GM18505 (cell line): ENCODE measurements around the gene CAPN10.

Experiments used
- ATAC-seq: cut with Tn5 transposase; IDR thresholded peaks from one replicate; pipeline ENCODE4 v1.9.1; 2021; ENCODE audit not compliant: unreplicated experiment
- POLR2A ChIP-seq: IDR thresholded peaks from 4 replicates; pipeline ENCODE4 v1.6.1; 2011; ENCODE audit warnings: borderline replicate concordance; ENCODE audit not compliant: insufficient read depth, insufficient read length; ENCODE audit errors: extremely low read depth

Gene CAPN10

DNA sequence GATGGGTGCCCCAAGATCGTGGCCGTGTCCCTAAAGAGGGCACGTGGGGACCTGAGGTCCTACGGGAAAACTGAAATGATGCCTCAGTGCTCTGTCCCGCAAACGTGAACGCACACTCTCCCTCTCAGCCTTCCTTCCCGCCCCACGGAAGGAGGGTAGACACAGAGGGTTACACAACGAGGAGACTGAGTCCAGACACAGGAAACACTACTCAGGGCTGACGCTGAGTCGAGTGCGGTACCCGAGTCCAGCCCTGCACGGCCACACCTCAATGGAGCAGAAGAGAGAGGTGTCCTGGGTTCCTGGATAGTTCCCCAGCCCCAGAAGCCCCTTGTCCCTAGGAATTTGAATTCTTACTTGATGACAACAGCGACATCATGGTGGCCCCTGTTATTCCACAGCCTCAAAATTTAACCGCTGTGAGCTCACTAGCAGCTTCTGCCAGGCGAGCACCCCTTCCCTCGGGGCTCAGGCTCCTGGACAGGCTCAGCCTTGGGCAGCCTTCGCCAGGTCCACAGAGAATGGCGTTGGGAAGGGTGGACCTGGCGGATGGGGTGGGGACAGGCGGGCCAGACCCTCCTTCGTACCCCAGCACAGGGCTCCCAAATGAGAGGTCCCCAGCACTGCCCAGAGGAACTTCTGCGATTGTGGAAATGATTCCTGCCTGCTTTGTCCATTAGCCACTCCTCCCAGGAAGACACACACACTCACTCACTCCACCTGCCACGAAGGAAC, 19.2 kb upstream of the CAPN10 start:
- TF ChIP-seq POLR2A: peak; percentile 10
- ATAC-seq: no peak

DNA sequence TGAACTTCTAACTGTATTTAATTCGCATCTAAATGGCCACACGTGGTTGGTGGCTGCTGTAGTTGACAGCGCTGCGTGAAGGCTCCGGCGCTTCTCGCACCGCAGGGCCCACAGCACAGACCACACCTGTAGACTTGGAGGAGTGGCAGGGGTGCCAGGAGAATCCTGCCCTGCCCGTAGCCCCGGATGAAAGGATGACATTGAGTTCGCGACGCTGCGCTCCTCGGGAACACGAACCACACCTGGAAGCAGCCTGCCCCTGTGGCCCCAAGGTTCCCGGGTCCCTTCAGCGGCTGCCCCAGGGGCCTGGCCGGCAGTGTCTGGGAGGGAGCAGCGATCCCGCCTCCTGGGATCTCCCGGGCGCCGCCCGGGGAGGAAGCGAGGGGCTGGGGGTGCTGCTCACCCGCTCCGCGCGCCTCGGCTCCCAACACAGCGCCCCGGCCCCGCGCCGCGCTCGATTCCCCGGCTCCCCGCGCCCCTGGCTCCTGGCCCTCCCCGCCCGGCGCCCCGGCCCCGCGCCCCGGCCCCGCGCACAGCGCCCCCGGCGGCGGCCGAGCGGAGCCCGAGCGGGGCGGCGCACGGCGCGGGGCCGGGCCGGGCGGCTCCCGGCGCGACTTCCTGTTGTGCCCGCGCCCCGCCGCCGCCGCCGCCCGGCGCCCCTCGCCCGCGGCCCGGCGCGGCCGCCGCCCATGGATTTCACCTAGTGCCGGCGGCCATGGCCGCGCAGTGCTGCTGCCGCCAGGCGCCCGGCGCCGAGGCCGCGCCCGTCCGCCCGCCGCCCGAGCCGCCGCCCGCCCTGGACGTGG, 18.5 kb upstream of the CAPN10 start, which contains the start of gene RNPEPL1:
RNPEPL1 (plus strand) TSS at position 613 of the 806 bp plus-strand sequence; CDS start at position 716, 103 bp downstream.
- TF ChIP-seq POLR2A: peak; percentile 42
- ATAC-seq: peak; percentile 31

DNA sequence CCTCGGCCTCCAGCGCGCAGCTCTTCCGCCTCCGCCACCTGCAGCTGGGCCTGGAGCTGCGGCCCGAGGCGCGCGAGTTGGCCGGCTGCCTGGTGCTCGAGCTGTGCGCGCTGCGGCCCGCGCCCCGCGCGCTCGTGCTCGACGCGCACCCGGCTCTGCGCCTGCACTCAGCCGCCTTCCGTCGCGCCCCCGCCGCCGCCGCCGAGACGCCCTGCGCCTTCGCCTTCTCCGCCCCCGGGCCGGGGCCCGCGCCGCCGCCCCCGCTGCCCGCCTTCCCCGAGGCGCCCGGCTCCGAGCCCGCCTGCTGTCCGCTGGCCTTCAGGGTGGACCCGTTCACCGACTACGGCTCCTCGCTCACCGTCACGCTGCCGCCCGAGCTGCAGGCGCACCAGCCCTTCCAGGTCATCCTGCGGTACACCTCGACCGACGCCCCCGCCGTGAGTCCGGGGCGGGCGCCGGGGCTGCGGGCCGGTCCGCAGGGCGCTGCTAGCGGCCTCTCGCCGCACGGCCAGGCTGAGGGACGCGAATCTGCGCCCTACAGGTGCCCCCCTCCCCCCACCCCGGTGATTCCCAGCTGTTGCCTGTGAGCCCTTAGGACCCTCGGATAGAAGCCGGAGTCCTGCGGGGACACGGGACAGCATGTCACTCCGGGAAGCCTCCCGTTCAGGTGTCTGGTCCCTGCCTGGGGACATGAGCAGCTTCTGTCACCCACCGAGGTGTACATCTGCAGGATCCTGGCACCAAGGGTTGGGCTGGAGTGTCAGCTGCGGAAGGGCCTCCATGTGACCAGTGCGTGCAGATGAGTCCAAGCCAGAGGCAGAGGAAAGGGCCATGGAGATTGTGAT, 17.6 kb upstream of the CAPN10 start:
- peak; percentile 18 for ATAC-seq
- peak; percentile 60 for TF ChIP-seq POLR2A

DNA sequence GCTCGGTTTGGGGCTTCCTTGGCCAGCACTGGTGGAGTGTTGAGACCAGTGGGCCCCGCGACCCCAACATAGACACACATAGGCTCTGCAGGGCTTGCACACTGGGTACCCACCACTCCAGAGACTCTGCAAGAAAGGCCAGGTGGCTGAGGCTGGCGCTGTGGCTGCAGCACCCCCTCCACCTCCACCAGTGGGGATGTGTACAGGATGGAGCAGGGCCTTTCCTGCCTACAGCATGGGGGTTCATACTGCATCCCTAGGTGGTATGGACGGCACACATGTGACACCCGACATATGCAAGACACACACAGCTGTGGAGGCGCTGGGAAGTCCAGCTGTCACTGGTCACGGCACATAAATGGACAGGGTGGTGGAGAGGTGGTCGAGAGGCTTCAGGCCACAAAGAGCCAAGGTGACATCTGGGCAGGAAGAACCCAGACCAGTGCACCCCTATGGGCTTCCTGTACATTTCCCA, 17.0 kb upstream of the CAPN10 start:
- ATAC-seq: no peak
- peak; percentile 28 for TF ChIP-seq POLR2A

DNA sequence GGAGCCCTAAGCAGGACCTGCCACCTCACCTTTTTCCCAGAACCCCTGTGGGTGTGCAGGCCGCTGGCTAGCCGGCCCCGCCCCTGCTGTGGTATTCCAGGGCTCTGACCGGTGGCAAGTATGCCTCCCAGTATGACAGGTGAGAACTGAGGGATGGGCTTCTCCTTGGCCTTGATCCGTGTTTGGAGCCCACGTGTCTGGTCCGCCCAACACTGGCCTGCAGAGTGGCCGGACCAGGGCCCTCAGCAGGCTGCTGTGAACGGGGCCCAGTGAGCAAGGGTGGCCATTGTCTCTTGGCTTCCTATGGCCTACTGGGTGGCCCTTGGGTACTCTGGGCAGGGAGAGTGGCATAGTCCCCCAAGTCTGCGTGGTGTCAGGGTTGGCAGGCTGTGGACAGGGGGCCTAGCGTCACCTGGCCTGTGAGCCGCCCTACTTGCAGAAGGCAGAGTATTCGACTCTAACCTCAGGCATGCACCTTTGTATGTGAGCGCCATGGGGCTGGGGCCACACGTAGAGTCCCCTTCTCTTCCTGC, 16.5 kb upstream of the CAPN10 start:
- no peak for ATAC-seq
- peak; percentile 2 for TF ChIP-seq POLR2A

DNA sequence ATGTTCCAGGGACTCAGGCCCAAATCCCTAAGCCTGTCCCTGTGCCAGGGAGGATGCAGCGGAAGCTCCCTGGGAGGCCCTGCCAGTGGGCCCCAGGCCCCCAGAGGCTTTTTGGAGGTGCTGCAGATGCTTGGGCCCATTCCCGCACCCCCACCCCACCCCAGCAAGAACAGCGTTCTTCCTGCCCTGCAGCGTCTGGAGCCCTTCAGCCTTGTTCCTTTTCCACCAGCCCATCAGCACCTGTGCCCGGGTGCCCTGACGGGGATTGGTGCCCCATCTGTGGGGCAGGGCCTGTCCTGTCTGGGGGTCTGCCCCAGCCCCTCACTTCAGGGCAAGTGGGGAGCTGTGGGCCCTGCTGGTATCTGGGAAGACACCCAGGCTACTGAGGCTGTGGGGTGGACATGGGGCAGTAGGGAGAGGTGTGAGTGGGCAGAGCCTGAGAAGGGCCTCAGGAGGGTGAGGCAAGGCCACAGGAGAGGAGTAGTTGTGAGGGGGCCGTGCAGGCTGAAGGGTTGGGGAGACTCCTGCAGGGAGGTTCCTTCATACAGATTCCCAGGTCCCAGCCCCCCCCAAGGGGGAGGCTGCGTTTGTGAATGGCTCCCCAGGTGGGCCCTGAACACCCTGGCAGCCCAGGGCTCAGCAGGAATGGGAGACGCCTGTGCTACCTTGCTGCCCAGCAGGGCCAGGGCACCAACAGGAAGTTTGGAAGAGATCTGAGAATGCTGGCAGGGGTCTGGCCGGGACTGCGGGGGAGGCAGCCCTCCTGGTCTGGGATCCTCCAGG, 15.8 kb upstream of the CAPN10 start:
- no peak for ATAC-seq
- no peak for TF ChIP-seq POLR2A

DNA sequence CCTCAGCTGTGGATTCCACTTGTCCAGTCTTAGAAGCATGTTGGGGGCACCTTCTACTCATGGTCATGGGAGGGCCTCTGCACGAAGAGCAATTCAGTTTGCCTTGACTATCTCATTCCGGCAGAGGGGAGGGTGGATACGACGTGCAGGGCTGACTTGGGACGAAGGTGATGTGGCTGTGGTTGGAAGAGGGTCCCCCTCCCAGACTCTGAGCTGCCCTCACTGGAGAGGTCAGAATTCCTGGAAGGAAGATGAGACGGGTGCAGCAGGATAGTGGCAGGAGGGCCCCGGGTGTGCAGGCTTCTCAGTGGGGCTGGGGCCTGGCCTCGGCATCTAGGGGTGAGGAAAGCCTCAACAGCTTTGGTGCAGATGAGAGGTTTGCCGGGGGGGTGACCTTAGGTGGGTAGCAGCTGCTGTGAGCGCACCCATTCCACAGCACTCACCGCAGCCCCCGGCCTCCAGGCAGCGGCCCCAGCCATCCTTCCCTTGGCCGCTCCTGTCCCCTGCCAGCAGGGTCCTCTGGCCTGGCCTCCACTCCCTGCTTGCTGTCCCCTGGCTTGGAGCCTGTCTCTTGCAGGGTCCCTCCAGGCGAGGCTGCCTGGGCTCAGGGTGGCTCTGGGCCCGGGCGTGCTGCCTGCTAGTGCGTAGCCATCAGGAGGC, 15.1 kb upstream of the CAPN10 start:
- no peak for ATAC-seq
- TF ChIP-seq POLR2A: no peak

DNA sequence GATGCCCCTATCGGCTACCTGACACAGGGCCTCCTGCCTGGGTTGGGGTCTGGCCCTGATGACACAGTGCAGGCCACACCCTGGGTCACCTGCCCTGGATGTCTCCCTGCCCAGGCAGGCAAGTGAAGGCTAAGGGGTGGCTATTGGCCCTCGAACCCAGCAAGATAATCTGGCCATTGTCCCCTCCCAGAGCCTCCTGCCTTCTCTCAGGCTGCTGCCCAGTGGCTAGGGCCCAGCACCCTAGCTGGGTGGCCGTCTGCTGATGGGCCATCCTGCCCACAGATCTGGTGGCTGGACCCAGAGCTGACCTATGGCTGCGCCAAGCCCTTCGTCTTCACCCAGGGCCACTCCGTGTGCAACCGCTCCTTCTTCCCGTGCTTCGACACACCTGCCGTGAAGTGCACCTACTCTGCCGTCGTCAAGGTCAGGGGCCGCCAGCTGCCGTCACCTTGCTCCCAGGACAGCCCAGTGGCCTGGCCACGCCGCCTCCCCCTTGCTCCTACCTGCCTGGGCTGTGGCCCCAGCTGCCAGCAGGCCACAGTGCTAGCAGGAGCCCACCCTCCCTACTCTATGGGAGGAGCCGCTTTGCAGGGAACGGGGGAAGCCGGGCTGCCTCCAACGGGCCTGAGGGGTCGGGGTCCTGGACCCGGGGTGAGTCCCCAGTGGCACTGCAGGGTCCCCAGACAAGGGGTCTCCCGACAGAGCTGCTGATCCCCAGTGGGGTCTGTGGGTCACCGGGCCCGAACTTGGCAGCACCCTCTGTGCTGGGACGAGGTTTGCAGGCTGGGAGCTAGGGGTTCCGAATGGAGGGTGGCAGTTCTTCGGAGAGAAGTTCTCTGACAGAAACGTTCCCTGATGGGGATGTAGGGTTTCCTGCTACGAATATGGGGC, 14.1 kb upstream of the CAPN10 start:
- no peak for ATAC-seq
- TF ChIP-seq POLR2A: no peak

DNA sequence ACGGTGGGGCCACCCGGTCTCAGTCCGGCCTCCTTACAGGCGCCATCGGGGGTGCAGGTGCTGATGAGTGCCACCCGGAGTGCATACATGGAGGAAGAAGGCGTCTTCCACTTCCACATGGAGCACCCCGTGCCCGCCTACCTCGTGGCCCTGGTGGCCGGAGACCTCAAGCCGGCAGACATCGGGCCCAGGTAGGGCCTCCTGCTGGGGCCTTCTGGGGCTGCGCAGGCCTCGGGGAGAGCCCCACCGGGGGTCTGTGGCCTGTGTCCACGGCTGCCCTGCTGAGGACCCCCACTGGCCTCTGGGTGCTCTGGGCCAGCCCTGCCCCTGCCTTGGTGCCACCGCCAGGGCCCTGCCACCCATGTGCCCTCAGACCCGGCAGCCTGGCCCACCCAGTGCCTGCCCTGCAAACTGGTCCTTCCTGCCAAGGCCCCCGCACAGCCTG, 13.4 kb upstream of the CAPN10 start:
- ATAC-seq: no peak
- TF ChIP-seq POLR2A: no peak

DNA sequence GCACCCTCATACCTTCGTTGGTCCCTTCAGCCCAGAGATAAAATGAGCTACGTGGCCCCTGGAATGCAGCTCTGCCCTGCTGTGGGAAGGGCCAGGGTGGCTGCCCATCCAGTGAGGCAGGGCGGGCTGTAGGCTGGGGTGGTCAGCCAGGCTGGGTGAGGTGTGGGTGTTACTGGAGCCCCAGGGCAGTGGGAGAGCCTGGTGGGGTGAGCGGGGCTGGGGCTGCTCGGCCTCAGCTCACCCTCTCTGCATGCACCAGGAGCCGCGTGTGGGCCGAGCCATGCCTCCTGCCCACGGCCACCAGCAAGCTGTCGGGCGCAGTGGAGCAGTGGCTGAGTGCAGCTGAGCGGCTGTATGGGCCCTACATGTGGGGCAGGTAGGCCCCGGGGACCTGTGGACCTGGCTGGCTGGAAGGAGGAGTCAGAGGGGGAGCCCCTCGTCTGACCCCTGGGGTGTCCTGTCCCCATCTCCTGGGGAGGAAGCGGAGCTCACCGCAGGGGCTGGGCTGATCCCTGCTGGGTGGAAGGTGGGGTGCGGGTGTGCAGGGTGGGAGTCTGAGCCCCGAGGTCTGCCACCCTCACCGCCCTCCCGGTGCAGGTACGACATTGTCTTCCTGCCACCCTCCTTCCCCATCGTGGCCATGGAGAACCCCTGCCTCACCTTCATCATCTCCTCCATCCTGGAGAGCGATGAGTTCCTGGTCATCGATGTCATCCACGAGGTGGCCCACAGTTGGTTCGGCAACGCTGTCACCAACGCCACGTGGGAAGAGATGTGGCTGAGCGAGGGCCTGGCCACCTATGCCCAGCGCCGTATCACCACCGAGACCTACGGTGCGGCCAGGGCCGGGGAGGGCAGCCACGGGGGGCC, 12.8 kb upstream of the CAPN10 start:
- ATAC-seq: no peak
- no peak for TF ChIP-seq POLR2A
